ENCODE measurements around the gene TMIE.

Gene TMIE

GRCh38 chr3:46670000-46670890, 30.9 kb upstream of the TMIE start:
- Histone ChIP-seq H3K4me2 (ENCODE audit: low read length) (no peak overlapping the region), H4K20me1 (ENCODE audit: control insufficient read depth, insufficient read depth, low read depth, low read length) (no peaks in the 10 kb centered on the region), H3F3A (ENCODE audit: control insufficient read depth, insufficient read depth) (no peaks in the 10 kb centered on the region), H3K4me1 (ENCODE audit: control insufficient read depth, low read length) (no peaks in the 10 kb centered on the region), H3K9me3 (ENCODE audit: control insufficient read depth, insufficient read depth, low read length) (no peaks in the 10 kb centered on the region), H3K9me2 (replicated peaks; ENCODE audit: control insufficient read depth, low read length) (no peaks in the 10 kb centered on the region), H3K79me2 (ENCODE audit: control insufficient read depth, low read length) (no peaks in the 10 kb centered on the region), H3K4me3 (ENCODE audit: low read length) (no peak overlapping the region), H3K27me3 (ENCODE audit: control insufficient read depth, low read length) (peaks cover 4% of the 10 kb centered on the region; the same call in 1 of the 2 replicates), H3K36me3 (ENCODE audit: control insufficient read depth, low read length) (no peaks in the 10 kb centered on the region), H3K27ac (ENCODE audit: low read depth, low read length) (no peak overlapping the region)
- TF ChIP-seq, protein P1, sequence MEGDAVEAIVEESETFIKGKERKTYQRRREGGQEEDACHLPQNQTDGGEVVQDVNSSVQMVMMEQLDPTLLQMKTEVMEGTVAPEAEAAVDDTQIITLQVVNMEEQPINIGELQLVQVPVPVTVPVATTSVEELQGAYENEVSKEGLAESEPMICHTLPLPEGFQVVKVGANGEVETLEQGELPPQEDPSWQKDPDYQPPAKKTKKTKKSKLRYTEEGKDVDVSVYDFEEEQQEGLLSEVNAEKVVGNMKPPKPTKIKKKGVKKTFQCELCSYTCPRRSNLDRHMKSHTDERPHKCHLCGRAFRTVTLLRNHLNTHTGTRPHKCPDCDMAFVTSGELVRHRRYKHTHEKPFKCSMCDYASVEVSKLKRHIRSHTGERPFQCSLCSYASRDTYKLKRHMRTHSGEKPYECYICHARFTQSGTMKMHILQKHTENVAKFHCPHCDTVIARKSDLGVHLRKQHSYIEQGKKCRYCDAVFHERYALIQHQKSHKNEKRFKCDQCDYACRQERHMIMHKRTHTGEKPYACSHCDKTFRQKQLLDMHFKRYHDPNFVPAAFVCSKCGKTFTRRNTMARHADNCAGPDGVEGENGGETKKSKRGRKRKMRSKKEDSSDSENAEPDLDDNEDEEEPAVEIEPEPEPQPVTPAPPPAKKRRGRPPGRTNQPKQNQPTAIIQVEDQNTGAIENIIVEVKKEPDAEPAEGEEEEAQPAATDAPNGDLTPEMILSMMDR (IDR thresholded peaks at IDR 0.05; ENCODE audit: low read depth, low read length, poor library complexity, severe bottlenecking): no peak
- TF ChIP-seq EZH2phosphoT487 (IDR thresholded peaks at IDR 0.05; ENCODE audit: borderline replicate concordance, low read length): no peak

GRCh38 chr3:46670891-46671427, 30.2 kb upstream of the TMIE start:
- TF ChIP-seq, protein P1 (IDR thresholded peaks at IDR 0.05; ENCODE audit: low read depth, low read length, poor library complexity, severe bottlenecking): no peak
- TF ChIP-seq EZH2phosphoT487 (IDR thresholded peaks at IDR 0.05; ENCODE audit: borderline replicate concordance, low read length): no peak

DNA sequence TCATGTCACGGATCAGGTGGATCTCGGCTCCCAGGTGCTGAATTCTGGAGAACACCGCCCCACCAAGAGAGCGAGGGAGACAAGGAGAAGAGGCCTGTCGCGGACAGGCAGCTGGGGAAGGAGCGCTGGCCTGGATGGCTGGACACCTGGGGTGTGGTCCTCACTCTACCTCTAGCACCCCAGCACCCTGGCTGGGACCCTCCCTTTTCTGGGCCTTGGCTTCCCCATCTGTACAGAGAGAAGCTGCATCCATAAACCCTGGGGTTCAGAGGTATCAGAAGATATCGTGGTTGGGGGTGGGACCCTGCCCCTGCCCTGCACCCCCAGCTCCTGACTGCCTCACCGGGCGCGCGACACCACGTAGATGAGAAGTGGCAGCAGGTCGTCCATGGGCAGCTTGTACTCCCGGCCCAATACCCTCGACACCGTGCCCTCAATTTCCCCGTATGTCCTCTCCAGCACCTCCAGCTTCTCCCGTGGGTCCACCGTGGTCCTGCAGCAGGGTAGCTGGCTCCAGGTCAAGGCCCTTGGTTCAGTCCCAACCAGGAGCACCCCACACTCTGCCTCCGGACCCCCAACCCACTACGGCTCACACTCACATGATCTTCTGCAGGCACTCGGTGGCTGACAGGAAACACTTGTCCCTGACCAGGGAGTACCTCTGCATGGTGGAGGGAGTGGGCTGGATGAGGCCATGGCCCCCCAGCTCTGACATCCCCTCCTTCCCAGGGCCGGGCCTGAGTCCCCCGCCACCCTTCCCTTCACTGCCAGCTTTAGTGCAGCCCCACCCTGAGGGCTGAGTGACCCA, 29.4 kb upstream of the TMIE start:
- no peaks in the 10 kb centered on the region for H3K4me1 ChIP-seq (ENCODE audit: control insufficient read depth, low read length)
- TF ChIP-seq EZH2phosphoT487 (IDR thresholded peaks at IDR 0.05; ENCODE audit: borderline replicate concordance, low read length): no peak
- TF ChIP-seq, protein P1 (IDR thresholded peaks at IDR 0.05; ENCODE audit: low read depth, low read length, poor library complexity, severe bottlenecking): no peak
- no peaks in the 10 kb centered on the region for H3F3A ChIP-seq (ENCODE audit: control insufficient read depth, insufficient read depth)
- H3K79me2 ChIP-seq (ENCODE audit: control insufficient read depth, low read length): no peaks in the 10 kb centered on the region
- H3K4me2 ChIP-seq (ENCODE audit: low read length): no peak overlapping the region
- no peaks in the 10 kb centered on the region for H3K9me3 ChIP-seq (ENCODE audit: control insufficient read depth, insufficient read depth, low read length)
- H3K4me3 ChIP-seq (ENCODE audit: low read length): no peak overlapping the region
- no peak overlapping the region for H3K27ac ChIP-seq (ENCODE audit: low read depth, low read length)
- H3K27me3 ChIP-seq (ENCODE audit: control insufficient read depth, low read length): peaks cover 4% of the 10 kb centered on the region; the same call in 1 of the 2 replicates
- H4K20me1 ChIP-seq (ENCODE audit: control insufficient read depth, insufficient read depth, low read depth, low read length): no peaks in the 10 kb centered on the region
- no peaks in the 10 kb centered on the region for H3K36me3 ChIP-seq (ENCODE audit: control insufficient read depth, low read length)
- no peaks in the 10 kb centered on the region for H3K9me2 ChIP-seq (replicated peaks; ENCODE audit: control insufficient read depth, low read length)

More at GRCh38 chr3:46670891-46671427, 30.2 kb upstream of the TMIE start:
- H4K20me1 ChIP-seq (ENCODE audit: control insufficient read depth, insufficient read depth, low read depth, low read length): no peaks in the 10 kb centered on the region
- no peaks in the 10 kb centered on the region for H3K79me2 ChIP-seq (ENCODE audit: control insufficient read depth, low read length)
- H3K4me2 ChIP-seq (ENCODE audit: low read length): no peak overlapping the region
- H3K9me2 ChIP-seq (replicated peaks; ENCODE audit: control insufficient read depth, low read length): no peaks in the 10 kb centered on the region
- no peak overlapping the region for H3K27ac ChIP-seq (ENCODE audit: low read depth, low read length)
- no peaks in the 10 kb centered on the region for H3K9me3 ChIP-seq (ENCODE audit: control insufficient read depth, insufficient read depth, low read length)
- no peak overlapping the region for H3K4me3 ChIP-seq (ENCODE audit: low read length)
- peaks cover 4% of the 10 kb centered on the region; the same call in 1 of the 2 replicates for H3K27me3 ChIP-seq (ENCODE audit: control insufficient read depth, low read length)
- H3K4me1 ChIP-seq (ENCODE audit: control insufficient read depth, low read length): no peaks in the 10 kb centered on the region
- H3F3A ChIP-seq (ENCODE audit: control insufficient read depth, insufficient read depth): no peaks in the 10 kb centered on the region
- H3K36me3 ChIP-seq (ENCODE audit: control insufficient read depth, low read length): no peaks in the 10 kb centered on the region
